Nephron (organoid): Measurements from ENCODE around the gene OR5C1.

ENCODE experiments used
- H3K27ac Mint-ChIP-seq, 3 experiments: 2 replicates each; pipeline ENCODE4 v1.8.0; 2020; ENCODE audit warnings: mixed read lengths in 3 of 3, mild to moderate bottlenecking in 2 of 3, moderate library complexity in 1 of 3
- H3K27me3 Mint-ChIP-seq: 2 replicates; pipeline ENCODE4 v1.8.0; 2021; ENCODE audit warnings: low read depth, mild to moderate bottlenecking, moderate library complexity, mixed read lengths
- H3K36me3 Mint-ChIP-seq: 2 replicates; pipeline ENCODE4 v1.8.0; 2020; ENCODE audit warnings: low read depth, mixed read lengths
- H3K4me1 Mint-ChIP-seq: 2 replicates; pipeline ENCODE4 v1.8.0; 2020; ENCODE audit warnings: mixed read lengths
- H3K4me3 Mint-ChIP-seq, 3 experiments: 2 replicates each; pipeline ENCODE4 v1.8.0; 2020; ENCODE audit warnings: mild to moderate bottlenecking in 3 of 3, mixed read lengths in 3 of 3, moderate library complexity in 2 of 3
- H3K9me3 Mint-ChIP-seq: 2 replicates; pipeline ENCODE4 v1.8.0; 2020; ENCODE audit warnings: mixed read lengths
- CTCF ChIP-seq, 3 experiments: fragments of 200-600 bp; sonication (generic); IDR thresholded peaks; one replicate each; pipeline ENCODE4 v1.5.0; 2021; ENCODE audit warnings: antibody characterized with exemption in 3 of 3; ENCODE audit not compliant: unreplicated experiment in 3 of 3

OR5C1 gene

GRCh38 chr9:122816163-122816867 lies 27.6 kb downstream of the OR5C1 start:
- Mint-ChIP-seq H3K9me3 (no peaks in the 10 kb centered on the region), H3K27ac (no peak overlapping the region), H3K4me1 (no peaks in the 10 kb centered on the region), H3K27me3 (peaks cover 4% of the 10 kb centered on the region), H3K4me3 (no peak overlapping the region), H3K36me3 (peaks cover 29% of the 10 kb centered on the region)
- TF ChIP-seq CTCF (IDR thresholded peaks at IDR 0.05; ENCODE audit: unreplicated experiment in 3 of 3) = no peak

GRCh38 chr9:122819326-122819725 lies 30.6 kb downstream of the OR5C1 start:
- no peak overlapping the region for H3K27ac Mint-ChIP-seq
- H3K9me3 Mint-ChIP-seq = no peaks in the 10 kb centered on the region
- peaks cover 42% of the 10 kb centered on the region for H3K36me3 Mint-ChIP-seq
- no peaks in the 10 kb centered on the region for H3K4me1 Mint-ChIP-seq
- TF ChIP-seq CTCF (IDR thresholded peaks at IDR 0.05; ENCODE audit: unreplicated experiment in 3 of 3) = no peak
- H3K27me3 Mint-ChIP-seq = peaks cover 4% of the 10 kb centered on the region
- no peak overlapping the region for H3K4me3 Mint-ChIP-seq

- Mint-ChIP-seq H3K4me1 (peaks cover 5% of the 10 kb centered on the region), H3K27ac (no peak overlapping the region), H3K9me3 (no peaks in the 10 kb centered on the region), H3K27me3 (no peaks in the 10 kb centered on the region), H3K36me3 (peaks cover 42% of the 10 kb centered on the region), H3K4me3 (no peak overlapping the region)
- TF ChIP-seq CTCF (IDR thresholded peaks at IDR 0.05; ENCODE audit: unreplicated experiment in 3 of 3) = no peak
These were observed 31.2 kb downstream of the OR5C1 start for GRCh38 chr9:122819791-122820489.

- no peak overlapping the region for H3K4me3 Mint-ChIP-seq
- TF ChIP-seq CTCF (IDR thresholded peaks at IDR 0.05; ENCODE audit: unreplicated experiment in 3 of 3) = no peak
- H3K27ac Mint-ChIP-seq = no peak overlapping the region
- H3K4me1 Mint-ChIP-seq = peaks cover 5% of the 10 kb centered on the region
- H3K36me3 Mint-ChIP-seq = peaks cover 39% of the 10 kb centered on the region
- H3K9me3 Mint-ChIP-seq = no peaks in the 10 kb centered on the region
- H3K27me3 Mint-ChIP-seq = no peaks in the 10 kb centered on the region
These were observed 31.7 kb downstream of the OR5C1 start for GRCh38 chr9:122820490-122820845.

- H3K36me3 Mint-ChIP-seq = peaks cover 36% of the 10 kb centered on the region
- no peak for TF ChIP-seq CTCF (IDR thresholded peaks at IDR 0.05; ENCODE audit: unreplicated experiment in 3 of 3)
- H3K4me1 Mint-ChIP-seq = peaks cover 11% of the 10 kb centered on the region
- H3K4me3 Mint-ChIP-seq = no peak overlapping the region
- H3K27me3 Mint-ChIP-seq = no peaks in the 10 kb centered on the region
- no peaks in the 10 kb centered on the region for H3K9me3 Mint-ChIP-seq
- no peak overlapping the region for H3K27ac Mint-ChIP-seq
These were observed 32.7 kb downstream of the OR5C1 start for GRCh38 chr9:122821278-122821943.
